HG02623 (cell line): ENCODE measurements around the gene STRBP.

Experiments used
- ATAC-seq: cut with Tn5 transposase; IDR thresholded peaks from one replicate; pipeline ENCODE4 v1.9.1; 2021; ENCODE audit warnings: moderate library complexity; ENCODE audit not compliant: unreplicated experiment

STRBP gene

GRCh38 chr9:123138163-123138562 is 130.2 kb downstream of the STRBP start:
- ATAC-seq, result no peak

- no peak for ATAC-seq
These were observed 133.0 kb downstream of the STRBP start for GRCh38 chr9:123135430-123135829.

- no peak for ATAC-seq
These were observed 135.7 kb downstream of the STRBP start for GRCh38 chr9:123132696-123133095.

- no peak for ATAC-seq
These were observed 136.4 kb downstream of the STRBP start for GRCh38 chr9:123131993-123132392.

- no peak for ATAC-seq
These were observed 137.1 kb downstream of the STRBP start for GRCh38 chr9:123131258-123131657.

GRCh38 chr9:123129423-123129822 is 139.0 kb downstream of the STRBP start:
- ATAC-seq, result no peak

- ATAC-seq, result no peak
These were observed 139.8 kb downstream of the STRBP start for GRCh38 chr9:123128591-123128990.

GRCh38 chr9:123127512-123128075 is 140.8 kb downstream of the STRBP start:
- ATAC-seq, result no peak

GRCh38 chr9:123121457-123121856 is 146.9 kb downstream of the STRBP start:
- no peak for ATAC-seq

- ATAC-seq, result no peak
These were observed 147.4 kb downstream of the STRBP start for GRCh38 chr9:123120953-123121352.

GRCh38 chr9:123120131-123120530 is 148.3 kb downstream of the STRBP start:
- ATAC-seq, result no peak

GRCh38 chr9:123119566-123119965 is 148.8 kb downstream of the STRBP start:
- no peak for ATAC-seq

- no peak for ATAC-seq
These were observed 152.3 kb downstream of the STRBP start for GRCh38 chr9:123116036-123116435.

- no peak for ATAC-seq
These were observed 153.1 kb downstream of the STRBP start for GRCh38 chr9:123115146-123115913.

- ATAC-seq, result no peak
These were observed 155.2 kb downstream of the STRBP start for GRCh38 chr9:123113185-123113584.

GRCh38 chr9:123112015-123112975 is 156.1 kb downstream of the STRBP start:
- ATAC-seq, result no peak

GRCh38 chr9:123111427-123112014 is 156.9 kb downstream of the STRBP start:
- ATAC-seq, result no peak

GRCh38 chr9:123109540-123110279 is 158.7 kb downstream of the STRBP start:
- no peak for ATAC-seq

GRCh38 chr9:123108976-123109375 is 159.4 kb downstream of the STRBP start:
- ATAC-seq, result no peak

- ATAC-seq, result no peak
These were observed 160.6 kb downstream of the STRBP start for GRCh38 chr9:123107639-123108285.
